ENCODE results near the gene AMPD2.

The AMPD2 gene

DNA sequence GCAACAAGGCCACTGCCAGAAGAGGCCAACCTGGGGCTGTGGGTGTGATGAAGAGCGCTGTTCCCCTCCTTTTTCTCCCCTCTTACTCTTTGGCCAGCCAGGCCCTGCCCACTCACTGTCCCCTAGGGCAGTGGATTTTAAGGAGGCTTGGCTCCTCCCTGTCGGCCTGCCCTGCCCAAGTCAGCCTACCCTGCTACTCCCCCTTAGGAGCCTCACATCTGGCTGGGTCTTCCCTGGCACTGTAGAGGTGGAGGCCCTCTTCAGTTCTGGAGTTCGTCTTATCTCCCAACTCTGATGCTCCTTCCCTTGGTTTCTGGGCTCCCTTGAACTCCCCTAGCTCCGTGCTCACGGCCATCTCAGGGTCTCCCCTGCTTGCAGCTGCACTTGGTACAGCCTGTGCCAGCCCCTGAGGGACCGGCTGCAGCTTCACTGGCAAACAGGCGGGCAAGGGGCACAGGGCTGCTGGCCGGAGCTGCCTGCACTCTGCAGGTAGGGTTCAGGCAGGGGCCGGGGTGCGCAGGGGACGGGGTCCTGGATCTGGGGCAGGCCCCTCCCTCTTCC is 4.0 kb downstream of the AMPD2 start:
- no peaks in the 10 kb centered on the region for H3K9me3 ChIP-seq (ENCODE audit: control insufficient read depth in 1 of 2, low read length in 2 of 2)
- no peak overlapping the region for H3K4me3 ChIP-seq (ENCODE audit: low read depth in 1 of 2, low read length in 2 of 2)
- peaks cover 37 to 44% of the 10 kb centered on the region in 2 donors for H3K4me1 ChIP-seq (ENCODE audit: control insufficient read depth in 1 of 2, insufficient read depth in 2 of 2, low read length in 2 of 2)
- H3K36me3 ChIP-seq (ENCODE audit: control insufficient read depth in 1 of 2, insufficient read depth in 2 of 2, low read length in 2 of 2), result peaks cover 18 to 35% of the 10 kb centered on the region in 2 donors
- no peak overlapping the region for H3K27ac ChIP-seq (ENCODE audit: low read depth, low read length)
- H3K9ac ChIP-seq (ENCODE audit: low read depth in 1 of 2, low read length in 2 of 2), result peak overlapping the region in 1 of 2 donors; percentile 20
- no peaks in the 10 kb centered on the region for H3K27me3 ChIP-seq (ENCODE audit: control insufficient read depth in 1 of 2, insufficient read depth in 2 of 2, low read length in 2 of 2)

GRCh38 chr1:109624201-109625010 is 4.8 kb downstream of the AMPD2 start:
- no peak overlapping the region for H3K27ac ChIP-seq (ENCODE audit: low read depth, low read length)
- H3K4me3 ChIP-seq (ENCODE audit: low read depth in 1 of 2, low read length in 2 of 2), result no peak overlapping the region
- H3K36me3 ChIP-seq (ENCODE audit: control insufficient read depth in 1 of 2, insufficient read depth in 2 of 2, low read length in 2 of 2), result peaks cover 19 to 42% of the 10 kb centered on the region in 2 donors
- no peaks in the 10 kb centered on the region for H3K9me3 ChIP-seq (ENCODE audit: control insufficient read depth in 1 of 2, low read length in 2 of 2)
- H3K4me1 ChIP-seq (ENCODE audit: control insufficient read depth in 1 of 2, insufficient read depth in 2 of 2, low read length in 2 of 2), result peaks cover 30 to 39% of the 10 kb centered on the region in 2 donors
- no peaks in the 10 kb centered on the region for H3K27me3 ChIP-seq (ENCODE audit: control insufficient read depth in 1 of 2, insufficient read depth in 2 of 2, low read length in 2 of 2)
- no peak overlapping the region for H3K9ac ChIP-seq (ENCODE audit: low read depth in 1 of 2, low read length in 2 of 2)

- peaks cover 24 to 50% of the 10 kb centered on the region in 2 donors for H3K36me3 ChIP-seq (ENCODE audit: control insufficient read depth in 1 of 2, insufficient read depth in 2 of 2, low read length in 2 of 2)
- no peak overlapping the region for H3K4me3 ChIP-seq (ENCODE audit: low read depth in 1 of 2, low read length in 2 of 2)
- H3K9ac ChIP-seq (ENCODE audit: low read depth in 1 of 2, low read length in 2 of 2), result no peak overlapping the region
- H3K27me3 ChIP-seq (ENCODE audit: control insufficient read depth in 1 of 2, insufficient read depth in 2 of 2, low read length in 2 of 2), result no peaks in the 10 kb centered on the region
- peaks cover 28 to 37% of the 10 kb centered on the region in 2 donors for H3K4me1 ChIP-seq (ENCODE audit: control insufficient read depth in 1 of 2, insufficient read depth in 2 of 2, low read length in 2 of 2)
- H3K9me3 ChIP-seq (ENCODE audit: control insufficient read depth in 1 of 2, low read length in 2 of 2), result no peaks in the 10 kb centered on the region
- no peak overlapping the region for H3K27ac ChIP-seq (ENCODE audit: low read depth, low read length)
Measured at GRCh38 chr1:109625176-109625575, 5.5 kb downstream of the AMPD2 start.

GRCh38 chr1:109625601-109626560 is 6.2 kb downstream of the AMPD2 start:
- H3K27ac ChIP-seq (ENCODE audit: low read depth, low read length), result no peak overlapping the region
- peaks cover 28 to 37% of the 10 kb centered on the region in 2 donors for H3K4me1 ChIP-seq (ENCODE audit: control insufficient read depth in 1 of 2, insufficient read depth in 2 of 2, low read length in 2 of 2)
- H3K9ac ChIP-seq (ENCODE audit: low read depth in 1 of 2, low read length in 2 of 2), result no peak overlapping the region
- H3K27me3 ChIP-seq (ENCODE audit: control insufficient read depth in 1 of 2, insufficient read depth in 2 of 2, low read length in 2 of 2), result no peaks in the 10 kb centered on the region
- peaks cover 27 to 55% of the 10 kb centered on the region in 2 donors for H3K36me3 ChIP-seq (ENCODE audit: control insufficient read depth in 1 of 2, insufficient read depth in 2 of 2, low read length in 2 of 2)
- H3K9me3 ChIP-seq (ENCODE audit: control insufficient read depth in 1 of 2, low read length in 2 of 2), result no peaks in the 10 kb centered on the region
- H3K4me3 ChIP-seq (ENCODE audit: low read depth in 1 of 2, low read length in 2 of 2), result no peak overlapping the region

DNA sequence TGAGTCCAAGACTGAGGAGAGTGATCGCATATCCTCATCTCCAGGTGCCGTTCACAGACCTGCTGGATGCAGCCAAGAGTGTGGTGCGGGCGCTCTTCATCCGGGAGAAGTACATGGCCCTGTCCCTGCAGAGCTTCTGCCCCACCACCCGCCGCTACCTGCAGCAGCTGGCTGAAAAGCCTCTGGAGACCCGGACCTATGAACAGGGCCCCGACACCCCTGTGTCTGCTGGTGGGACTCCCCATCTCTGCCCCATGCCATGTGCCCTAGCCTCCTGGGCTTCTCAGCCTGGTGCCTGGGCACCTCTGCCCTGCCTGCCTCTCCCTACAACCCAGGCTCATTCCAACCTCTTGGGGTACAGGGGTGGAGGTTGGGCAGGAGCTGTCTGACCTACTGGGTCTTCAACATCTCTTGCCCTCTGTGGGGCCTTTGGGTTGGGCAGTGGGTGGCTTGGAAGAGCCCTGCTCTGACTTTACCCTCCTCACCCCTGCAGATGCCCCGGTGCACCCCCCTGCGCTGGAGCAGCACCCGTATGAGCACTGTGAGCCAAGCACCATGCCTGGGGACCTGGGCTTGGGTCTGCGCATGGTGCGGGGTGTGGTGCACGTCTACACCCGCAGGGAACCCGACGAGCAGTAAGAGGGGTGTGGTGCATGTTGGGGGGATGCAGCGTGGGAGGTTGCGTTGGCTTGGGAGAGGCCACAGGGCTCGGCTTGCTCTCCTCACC is 7.2 kb downstream of the AMPD2 start:
- H3K27me3 ChIP-seq (ENCODE audit: control insufficient read depth in 1 of 2, insufficient read depth in 2 of 2, low read length in 2 of 2), result no peaks in the 10 kb centered on the region
- H3K9ac ChIP-seq (ENCODE audit: low read depth in 1 of 2, low read length in 2 of 2), result no peak overlapping the region
- no peaks in the 10 kb centered on the region for H3K9me3 ChIP-seq (ENCODE audit: control insufficient read depth in 1 of 2, low read length in 2 of 2)
- peaks cover 37 to 64% of the 10 kb centered on the region in 2 donors for H3K36me3 ChIP-seq (ENCODE audit: control insufficient read depth in 1 of 2, insufficient read depth in 2 of 2, low read length in 2 of 2)
- H3K4me1 ChIP-seq (ENCODE audit: control insufficient read depth in 1 of 2, insufficient read depth in 2 of 2, low read length in 2 of 2), result peaks cover 23 to 27% of the 10 kb centered on the region in 2 donors
- no peak overlapping the region for H3K4me3 ChIP-seq (ENCODE audit: low read depth in 1 of 2, low read length in 2 of 2)
- H3K27ac ChIP-seq (ENCODE audit: low read depth, low read length), result no peak overlapping the region

- Histone ChIP-seq H3K36me3 (ENCODE audit: control insufficient read depth in 1 of 2, insufficient read depth in 2 of 2, low read length in 2 of 2) (peaks cover 40 to 67% of the 10 kb centered on the region in 2 donors), H3K9me3 (ENCODE audit: control insufficient read depth in 1 of 2, low read length in 2 of 2) (no peaks in the 10 kb centered on the region), H3K27ac (ENCODE audit: low read depth, low read length) (no peak overlapping the region), H3K9ac (ENCODE audit: low read depth in 1 of 2, low read length in 2 of 2) (no peak overlapping the region), H3K4me3 (ENCODE audit: low read depth in 1 of 2, low read length in 2 of 2) (no peak overlapping the region), H3K27me3 (ENCODE audit: control insufficient read depth in 1 of 2, insufficient read depth in 2 of 2, low read length in 2 of 2) (no peaks in the 10 kb centered on the region), H3K4me1 (ENCODE audit: control insufficient read depth in 1 of 2, insufficient read depth in 2 of 2, low read length in 2 of 2) (peaks cover 22 to 26% of the 10 kb centered on the region in 2 donors)
Measured at GRCh38 chr1:109627692-109628399, 8.2 kb downstream of the AMPD2 start.

- H3K36me3 ChIP-seq (ENCODE audit: control insufficient read depth in 1 of 2, insufficient read depth in 2 of 2, low read length in 2 of 2), result peaks cover 40 to 67% of the 10 kb centered on the region in 2 donors
- H3K4me3 ChIP-seq (ENCODE audit: low read depth in 1 of 2, low read length in 2 of 2), result no peak overlapping the region
Measured at GRCh38 chr1:109628540-109629321, 9.1 kb downstream of the AMPD2 start.

DNA sequence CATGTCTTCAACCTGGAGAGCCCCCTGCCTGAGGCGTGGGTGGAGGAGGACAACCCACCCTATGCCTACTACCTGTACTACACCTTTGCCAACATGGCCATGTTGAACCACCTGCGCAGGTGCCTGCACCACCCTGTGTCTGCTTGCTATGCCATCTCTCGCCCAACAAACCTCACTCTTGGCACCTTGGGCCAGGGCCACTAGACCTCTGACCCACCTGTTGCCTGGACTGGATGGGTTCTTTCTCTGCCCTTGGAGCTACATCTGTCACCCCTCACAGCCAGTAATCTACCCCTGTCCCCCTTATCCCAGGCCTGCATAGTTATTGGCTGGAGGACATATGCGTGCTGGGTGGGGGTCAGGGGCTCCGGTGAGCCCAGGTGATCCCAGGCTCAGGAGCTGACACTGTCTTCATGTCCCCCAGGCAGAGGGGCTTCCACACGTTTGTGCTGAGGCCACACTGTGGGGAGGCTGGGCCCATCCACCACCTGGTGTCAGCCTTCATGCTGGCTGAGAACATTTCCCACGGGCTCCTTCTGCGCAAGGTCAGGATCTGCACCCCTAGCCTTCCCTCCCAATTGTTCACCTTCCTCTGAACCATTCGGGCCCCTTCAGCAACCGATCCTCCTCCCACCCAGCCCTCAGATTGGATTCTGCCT is 9.9 kb downstream of the AMPD2 start:
- no peaks in the 10 kb centered on the region for H3K27me3 ChIP-seq (ENCODE audit: control insufficient read depth in 1 of 2, insufficient read depth in 2 of 2, low read length in 2 of 2)
- no peak overlapping the region for H3K4me3 ChIP-seq (ENCODE audit: low read depth in 1 of 2, low read length in 2 of 2)
- no peak overlapping the region for H3K27ac ChIP-seq (ENCODE audit: low read depth, low read length)
- no peak overlapping the region for H3K9ac ChIP-seq (ENCODE audit: low read depth in 1 of 2, low read length in 2 of 2)
- H3K36me3 ChIP-seq (ENCODE audit: control insufficient read depth in 1 of 2, insufficient read depth in 2 of 2, low read length in 2 of 2), result peaks cover 40 to 67% of the 10 kb centered on the region in 2 donors
- no peaks in the 10 kb centered on the region for H3K9me3 ChIP-seq (ENCODE audit: control insufficient read depth in 1 of 2, low read length in 2 of 2)
- peaks cover 16 to 20% of the 10 kb centered on the region in 2 donors for H3K4me1 ChIP-seq (ENCODE audit: control insufficient read depth in 1 of 2, insufficient read depth in 2 of 2, low read length in 2 of 2)

More at GRCh38 chr1:109628540-109629321, 9.1 kb downstream of the AMPD2 start:
- no peak overlapping the region for H3K9ac ChIP-seq (ENCODE audit: low read depth in 1 of 2, low read length in 2 of 2)
- no peak overlapping the region for H3K27ac ChIP-seq (ENCODE audit: low read depth, low read length)
- peaks cover 20% of the 10 kb centered on the region in 2 donors for H3K4me1 ChIP-seq (ENCODE audit: control insufficient read depth in 1 of 2, insufficient read depth in 2 of 2, low read length in 2 of 2)
- no peaks in the 10 kb centered on the region for H3K27me3 ChIP-seq (ENCODE audit: control insufficient read depth in 1 of 2, insufficient read depth in 2 of 2, low read length in 2 of 2)
- H3K9me3 ChIP-seq (ENCODE audit: control insufficient read depth in 1 of 2, low read length in 2 of 2), result no peaks in the 10 kb centered on the region
